Stimulated activated effector memory CD8-positive, alpha-beta T cell treated with anti-CD3 and anti-CD28 coated beads, Interleukin-12 subunit alpha, Interleukin-12 subunit beta, amount 100 ng/mL, for 72 hours (primary cell): ENCODE results near the gene NR2E1.

Source experiments
- ATAC-seq: fragments of 150-1000 bp; cut with Tn5 transposase; 2 replicates; pipeline ENCODE4 v1.10.0; 2021
- DNase-seq, 2 donors: peaks; one replicate each; pipeline ENCODE4 v3.0.0; 2021 to 2022; ENCODE audit warnings: low spot score in 2 of 2
- H3K27ac Mint-ChIP-seq: one replicate; pipeline ENCODE4 v1.8.0; 2022; ENCODE audit warnings: mild to moderate bottlenecking, mixed read lengths
- H3K36me3 Mint-ChIP-seq: one replicate; pipeline ENCODE4 v1.8.0; 2022; ENCODE audit warnings: mild to moderate bottlenecking, mixed read lengths
- H3K4me1 Mint-ChIP-seq: one replicate; pipeline ENCODE4 v1.8.0; 2022; ENCODE audit warnings: mixed read lengths
- H3K4me3 Mint-ChIP-seq: one replicate; pipeline ENCODE4 v1.8.0; 2022; ENCODE audit warnings: mild to moderate bottlenecking, mixed read lengths
- H3K9me3 Mint-ChIP-seq: one replicate; pipeline ENCODE4 v1.8.0; 2022; ENCODE audit warnings: mixed read lengths

The NR2E1 gene

GRCh38 chr6:108164543-108164814, 1.3 kb upstream of the NR2E1 start:
- Mint-ChIP-seq H3K4me3 (no peak overlapping the region), H3K4me1 (peaks cover 38% of the 10 kb centered on the region), H3K27ac (no peak overlapping the region), H3K36me3 (peaks cover 15% of the 10 kb centered on the region), H3K9me3 (no peaks in the 10 kb centered on the region)
- ATAC-seq (no peak), DNase-seq (no peak)

DNA sequence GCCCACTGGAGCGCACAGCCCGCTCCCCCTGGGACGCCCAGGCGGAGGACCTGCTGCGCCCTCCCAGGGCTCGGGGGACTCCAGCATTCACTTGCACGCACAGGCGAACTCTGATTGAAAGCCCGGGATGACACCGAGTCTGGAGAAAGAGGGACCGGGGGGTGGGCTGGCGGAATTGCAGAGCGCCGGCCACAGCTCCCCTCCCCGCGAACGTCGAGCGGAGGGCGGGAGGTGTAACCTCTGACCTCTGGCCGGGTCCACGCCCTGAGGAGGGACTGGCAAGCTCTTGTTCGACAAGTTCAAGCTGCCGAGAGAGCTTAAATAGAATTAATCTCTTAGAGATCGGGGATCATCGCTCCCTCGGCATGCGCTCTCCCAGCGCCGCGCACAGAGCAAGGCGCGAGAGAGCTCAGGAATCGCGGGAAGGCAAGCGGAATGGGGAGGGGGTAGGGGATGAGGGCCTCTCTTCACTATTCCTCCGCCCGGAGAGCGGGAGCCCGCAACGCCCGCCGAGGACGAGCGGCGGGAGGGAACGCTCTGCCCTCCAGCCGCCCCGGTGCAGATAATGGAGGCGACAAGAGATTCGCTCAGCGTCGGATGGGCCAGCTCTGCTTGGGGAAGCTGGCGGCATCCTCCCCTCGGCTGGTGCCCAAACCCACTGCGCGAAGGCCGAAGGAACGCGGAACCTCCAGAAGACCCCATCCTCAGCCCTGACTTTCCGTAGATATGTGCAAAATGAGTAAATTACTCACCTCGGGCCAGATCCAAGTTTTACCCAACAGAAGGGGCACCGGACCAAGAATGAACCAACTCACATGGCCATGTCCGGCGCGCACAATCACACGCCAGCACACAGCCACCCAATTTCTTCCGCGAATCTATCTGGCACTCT, 761 bp upstream of the NR2E1 start:
- no peak overlapping the region for H3K4me3 Mint-ChIP-seq
- peaks cover 15% of the 10 kb centered on the region for H3K36me3 Mint-ChIP-seq
- no peaks in the 10 kb centered on the region for H3K9me3 Mint-ChIP-seq
- DNase-seq (no peak), ATAC-seq (no peak)
- H3K4me1 Mint-ChIP-seq = peaks cover 42% of the 10 kb centered on the region
- H3K27ac Mint-ChIP-seq = no peak overlapping the region

- no peaks in the 10 kb centered on the region for H3K9me3 Mint-ChIP-seq
- peak overlapping the region; percentile 70 for H3K4me3 Mint-ChIP-seq
- H3K27ac Mint-ChIP-seq = no peak overlapping the region
- ATAC-seq (no peak), DNase-seq (no peak)
- H3K4me1 Mint-ChIP-seq = peaks cover 52% of the 10 kb centered on the region
- peaks cover 15% of the 10 kb centered on the region for H3K36me3 Mint-ChIP-seq
These were observed 1.0 kb downstream of the NR2E1 start for GRCh38 chr6:108166664-108167448.

GRCh38 chr6:108167449-108168089, 1.7 kb downstream of the NR2E1 start:
- Mint-ChIP-seq H3K9me3 (no peaks in the 10 kb centered on the region), H3K27ac (no peak overlapping the region), H3K4me1 (peaks cover 52% of the 10 kb centered on the region), H3K36me3 (peaks cover 15% of the 10 kb centered on the region), H3K4me3 (peak overlapping the region; percentile 70)
- DNase-seq = no peak
- ATAC-seq = no peak

GRCh38 chr6:108168090-108168463, 2.3 kb downstream of the NR2E1 start:
- ATAC-seq (no peak), DNase-seq (peak in 1 of 2 donors; percentile 55)
- Mint-ChIP-seq H3K27ac (no peak overlapping the region), H3K36me3 (peaks cover 15% of the 10 kb centered on the region), H3K4me1 (peaks cover 52% of the 10 kb centered on the region), H3K9me3 (no peaks in the 10 kb centered on the region), H3K4me3 (peak overlapping the region; percentile 70)

DNA sequence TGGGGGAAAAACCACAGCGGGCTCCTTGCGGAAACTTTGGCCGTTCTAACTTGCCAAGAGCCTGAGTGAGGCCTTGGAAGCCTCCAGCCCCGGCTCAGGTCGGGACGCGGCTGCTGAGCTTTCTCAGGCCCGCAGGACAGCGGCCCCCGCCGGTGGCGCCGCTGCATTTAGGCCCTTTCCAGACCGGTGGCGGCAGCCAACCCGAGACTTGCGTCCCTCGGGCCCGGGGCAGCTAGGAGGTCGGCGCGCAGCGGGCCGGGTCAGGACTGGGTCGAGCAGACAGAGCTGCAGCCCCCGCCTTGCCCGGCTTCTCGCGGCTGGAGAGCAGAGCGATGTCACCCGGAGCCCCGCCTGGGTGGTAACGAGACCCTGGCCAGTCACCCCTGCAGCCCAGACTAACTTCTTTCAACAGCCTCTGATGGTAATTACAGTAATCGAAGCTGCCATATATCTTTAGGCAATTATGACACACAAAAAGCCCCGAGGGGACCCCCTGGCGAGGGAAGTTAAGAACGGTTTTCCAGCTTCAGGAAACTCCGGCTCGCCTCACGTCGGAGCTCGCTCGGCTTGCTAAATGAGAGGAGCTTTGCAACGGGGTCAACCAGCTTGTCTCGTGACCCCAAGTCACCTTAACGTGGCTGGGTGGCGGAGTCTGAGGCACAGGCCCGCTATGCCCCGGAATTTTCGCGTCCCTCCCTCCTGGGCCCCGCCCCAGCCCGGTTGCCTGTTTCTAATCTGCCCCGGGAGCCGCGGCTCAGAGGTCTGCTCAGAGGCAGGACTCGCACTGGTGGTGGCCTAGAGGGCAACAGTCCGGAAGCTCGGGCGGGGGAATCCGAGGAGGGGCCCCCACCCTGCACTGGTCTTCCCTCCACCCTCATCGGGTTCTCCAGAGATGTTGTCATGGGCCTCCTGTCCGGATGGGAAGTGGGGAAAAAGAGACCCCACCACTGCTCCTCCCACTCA, 3.0 kb downstream of the NR2E1 start:
- peak; percentile 57 for ATAC-seq
- Mint-ChIP-seq H3K36me3 (peaks cover 15% of the 10 kb centered on the region), H3K4me3 (peak overlapping the region; percentile 70), H3K9me3 (no peaks in the 10 kb centered on the region), H3K4me1 (peaks cover 48% of the 10 kb centered on the region), H3K27ac (no peak overlapping the region)
- peak; percentile 17 to 65 for DNase-seq

GRCh38 chr6:108169464-108170331, 3.9 kb downstream of the NR2E1 start:
- H3K4me3 Mint-ChIP-seq = peak overlapping the region; percentile 70
- peaks cover 53% of the 10 kb centered on the region for H3K4me1 Mint-ChIP-seq
- peaks cover 15% of the 10 kb centered on the region for H3K36me3 Mint-ChIP-seq
- ATAC-seq (peak; percentile 36), DNase-seq (peak in 1 of 2 donors; percentile 53)
- H3K27ac Mint-ChIP-seq = no peak overlapping the region
- no peaks in the 10 kb centered on the region for H3K9me3 Mint-ChIP-seq

DNA sequence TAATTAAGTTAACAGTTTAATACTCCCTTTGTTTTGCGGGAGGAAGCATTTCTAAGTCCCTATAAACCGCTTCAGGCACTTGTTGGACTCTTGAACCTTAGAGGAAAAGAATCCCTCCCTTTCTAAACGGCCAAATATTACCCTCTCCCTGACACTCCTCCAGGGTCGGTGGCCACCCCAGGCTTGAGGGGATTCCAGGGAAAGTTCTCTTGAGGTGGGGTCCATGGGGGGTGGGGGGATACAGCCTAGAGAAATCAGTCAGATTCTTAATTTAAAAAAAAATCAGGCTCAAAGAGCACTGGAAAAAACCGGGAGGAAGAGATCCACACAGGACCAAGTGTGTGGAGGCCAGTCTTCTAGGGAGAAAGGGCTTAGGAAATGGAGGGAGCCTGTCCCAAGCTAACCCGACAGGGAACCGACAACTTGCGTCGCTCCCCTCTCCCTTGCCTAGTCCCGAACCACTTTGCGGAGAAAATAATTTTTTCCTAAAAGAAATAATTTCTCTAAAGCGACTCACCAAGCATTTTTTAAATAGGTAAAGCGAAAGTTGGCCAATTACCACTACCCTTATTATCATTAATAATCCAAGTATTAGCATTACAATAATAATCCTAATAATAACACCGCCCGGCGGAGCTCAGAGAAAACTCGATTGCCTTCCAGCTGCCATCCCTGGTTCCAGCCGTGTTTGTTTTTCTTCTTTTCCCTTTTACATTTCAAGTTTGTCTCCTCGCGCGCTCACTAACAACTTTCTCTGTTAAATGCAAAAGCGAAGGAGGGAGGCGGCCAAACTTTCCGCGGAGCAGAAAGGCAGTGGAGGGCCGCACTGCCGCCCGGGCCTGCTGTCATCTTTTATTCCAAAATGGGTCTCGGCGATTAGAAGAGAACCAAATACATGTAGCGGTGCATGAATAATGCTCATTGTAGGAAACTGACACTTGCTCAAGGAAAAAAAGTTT, 4.8 kb downstream of the NR2E1 start:
- Mint-ChIP-seq H3K4me3 (peak overlapping the region; percentile 70), H3K36me3 (peaks cover 15% of the 10 kb centered on the region), H3K9me3 (no peaks in the 10 kb centered on the region), H3K4me1 (peaks cover 55% of the 10 kb centered on the region), H3K27ac (no peak overlapping the region)
- DNase-seq (no peak), ATAC-seq (no peak)

DNA sequence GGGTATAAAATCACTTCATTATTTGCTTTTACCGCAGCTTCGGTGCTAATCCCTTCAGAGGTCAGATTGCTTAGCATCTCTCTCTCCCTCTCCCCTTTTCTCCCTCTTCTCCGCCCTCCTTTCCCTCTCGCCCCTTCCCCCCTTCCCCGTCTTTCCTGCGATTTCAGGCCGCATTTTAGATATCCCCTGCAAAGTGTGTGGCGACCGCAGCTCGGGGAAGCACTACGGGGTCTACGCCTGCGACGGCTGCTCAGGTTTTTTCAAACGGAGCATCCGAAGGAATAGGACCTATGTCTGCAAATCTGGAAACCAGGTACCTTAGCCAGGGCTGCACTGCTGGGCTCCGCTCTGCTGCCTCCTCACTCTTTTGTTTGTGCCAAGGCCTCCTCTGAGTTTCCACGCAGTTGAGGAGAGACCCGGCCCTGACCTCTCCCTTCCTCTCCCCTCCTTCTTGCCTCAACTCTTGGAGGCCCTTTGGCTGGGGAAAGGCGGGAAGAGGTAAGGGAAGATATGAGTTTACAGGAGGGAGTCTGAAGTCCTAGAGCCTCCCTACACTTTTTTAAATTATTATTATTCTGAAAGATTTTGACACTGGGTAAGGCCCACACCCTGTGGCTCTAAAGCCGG, 5.6 kb downstream of the NR2E1 start:
- Mint-ChIP-seq H3K36me3 (peaks cover 9% of the 10 kb centered on the region), H3K4me3 (no peak overlapping the region), H3K9me3 (no peaks in the 10 kb centered on the region), H3K4me1 (peaks cover 55% of the 10 kb centered on the region), H3K27ac (no peak overlapping the region)
- DNase-seq (no peak), ATAC-seq (no peak)

GRCh38 chr6:108171918-108172516, 6.2 kb downstream of the NR2E1 start:
- Mint-ChIP-seq H3K27ac (no peak overlapping the region), H3K9me3 (no peaks in the 10 kb centered on the region), H3K4me3 (no peak overlapping the region), H3K36me3 (peaks cover 9% of the 10 kb centered on the region), H3K4me1 (peaks cover 54% of the 10 kb centered on the region)
- DNase-seq (no peak), ATAC-seq (no peak)

- no peak for DNase-seq
- H3K27ac Mint-ChIP-seq = no peak overlapping the region
- ATAC-seq = no peak
- H3K36me3 Mint-ChIP-seq = no peaks in the 10 kb centered on the region
- H3K9me3 Mint-ChIP-seq = no peaks in the 10 kb centered on the region
- peak overlapping the region; percentile 61 for H3K4me3 Mint-ChIP-seq
- peaks cover 37% of the 10 kb centered on the region for H3K4me1 Mint-ChIP-seq
These were observed 8.8 kb downstream of the NR2E1 start for GRCh38 chr6:108174371-108175175.

GRCh38 chr6:108175176-108175591, 9.4 kb downstream of the NR2E1 start:
- Mint-ChIP-seq H3K4me3 (peak overlapping the region; percentile 61), H3K4me1 (peaks cover 33% of the 10 kb centered on the region), H3K27ac (no peak overlapping the region), H3K9me3 (no peaks in the 10 kb centered on the region), H3K36me3 (no peaks in the 10 kb centered on the region)
- no peak for ATAC-seq
- DNase-seq = no peak
